Activated T-cell treated with anti-CD3 and anti-CD28 coated beads, Interleukin-2, amount 50 U/mL, for 24 hours (primary cell): Measurements from ENCODE around the gene TBPL2.
"Not testable (repeated sequence)": the region's sequence is repeated elsewhere in the genome, so short reads cannot be mapped to it uniquely, and the experiment has no call there.

Experiments used
- DNase-seq: peaks from one replicate; pipeline ENCODE4 v3.0.0-alpha.2; 2020
- H3K27ac Mint-ChIP-seq: 2 replicates; pipeline ENCODE4 v1.8.0; 2020; ENCODE audit warnings: mild to moderate bottlenecking, mixed read lengths
- H3K27me3 Mint-ChIP-seq: 2 replicates; pipeline ENCODE4 v1.8.0; 2020; ENCODE audit warnings: mixed read lengths
- H3K36me3 Mint-ChIP-seq: 2 replicates; pipeline ENCODE4 v1.8.0; 2020; ENCODE audit warnings: low read depth, mixed read lengths
- H3K4me1 Mint-ChIP-seq: 2 replicates; pipeline ENCODE4 v1.8.0; 2020; ENCODE audit warnings: low read depth, mixed read lengths
- H3K4me3 Mint-ChIP-seq: 2 replicates; pipeline ENCODE4 v1.8.0; 2020; ENCODE audit warnings: mild to moderate bottlenecking, moderate library complexity, mixed read lengths
- H3K9me3 Mint-ChIP-seq: 2 replicates; pipeline ENCODE4 v1.8.0; 2020; ENCODE audit warnings: mixed read lengths

The TBPL2 gene

GRCh38 chr14:55404173-55404854, 36.1 kb downstream of the TBPL2 start:
- Mint-ChIP-seq H3K4me1 (peaks cover 55% of the 10 kb centered on the region), H3K27me3 (no peaks in the 10 kb centered on the region), H3K9me3 (no peaks in the 10 kb centered on the region), H3K4me3 (no peak overlapping the region), H3K36me3 (peaks cover 5% of the 10 kb centered on the region), H3K27ac (peak overlapping the region; percentile 71)
- DNase-seq: no peak

DNA sequence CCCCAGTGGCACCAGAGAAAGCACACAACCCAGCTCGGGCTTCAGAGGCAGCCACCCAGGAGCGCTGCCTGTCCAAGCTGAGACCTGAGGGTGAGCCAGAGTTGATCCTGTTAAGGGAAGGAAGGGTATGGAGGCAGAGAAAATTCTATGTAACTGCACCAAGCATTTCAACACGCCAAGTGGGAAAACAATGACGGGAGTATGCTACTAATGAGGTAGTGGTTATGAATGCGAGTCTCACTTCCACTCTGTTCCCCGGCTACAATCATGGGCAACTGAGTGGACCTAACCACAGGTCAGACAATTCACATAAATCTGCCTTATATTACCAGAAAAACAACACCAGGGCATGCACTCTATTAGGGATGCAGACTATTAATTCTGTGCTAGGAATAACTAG, 38.7 kb downstream of the TBPL2 start:
- no peaks in the 10 kb centered on the region for H3K9me3 Mint-ChIP-seq
- H3K27me3 Mint-ChIP-seq: no peaks in the 10 kb centered on the region
- no peak overlapping the region for H3K27ac Mint-ChIP-seq
- H3K36me3 Mint-ChIP-seq: peaks cover 3% of the 10 kb centered on the region
- no peak for DNase-seq
- no peak overlapping the region for H3K4me3 Mint-ChIP-seq
- peaks cover 56% of the 10 kb centered on the region for H3K4me1 Mint-ChIP-seq

- Mint-ChIP-seq H3K9me3 (no peaks in the 10 kb centered on the region), H3K4me1 (peaks cover 47% of the 10 kb centered on the region), H3K27ac (peak overlapping the region; percentile 58), H3K36me3 (peaks cover 16% of the 10 kb centered on the region), H3K4me3 (no peak overlapping the region), H3K27me3 (no peaks in the 10 kb centered on the region)
- no peak for DNase-seq
Measured at GRCh38 chr14:55399852-55400251, 40.6 kb downstream of the TBPL2 start.

- no peak overlapping the region for H3K4me3 Mint-ChIP-seq
- H3K4me1 Mint-ChIP-seq: peaks cover 40% of the 10 kb centered on the region
- H3K27ac Mint-ChIP-seq: peak overlapping the region; percentile 58
- H3K36me3 Mint-ChIP-seq: peaks cover 23% of the 10 kb centered on the region
- no peaks in the 10 kb centered on the region for H3K27me3 Mint-ChIP-seq
- no peak for DNase-seq
- no peaks in the 10 kb centered on the region for H3K9me3 Mint-ChIP-seq
Measured at GRCh38 chr14:55399183-55399582, 41.2 kb downstream of the TBPL2 start.

- peaks cover 24% of the 10 kb centered on the region for H3K36me3 Mint-ChIP-seq
- H3K9me3 Mint-ChIP-seq: no peaks in the 10 kb centered on the region
- H3K27ac Mint-ChIP-seq: no peak overlapping the region
- DNase-seq: no peak
- H3K4me3 Mint-ChIP-seq: no peak overlapping the region
- H3K27me3 Mint-ChIP-seq: no peaks in the 10 kb centered on the region
- H3K4me1 Mint-ChIP-seq: peaks cover 36% of the 10 kb centered on the region
Measured at GRCh38 chr14:55398679-55399078, 41.7 kb downstream of the TBPL2 start.

GRCh38 chr14:55389330-55389729, 51.1 kb downstream of the TBPL2 start:
- Mint-ChIP-seq H3K4me3 (no peak overlapping the region), H3K36me3 (peaks cover 71% of the 10 kb centered on the region), H3K9me3 (no peaks in the 10 kb centered on the region), H3K27me3 (no peaks in the 10 kb centered on the region), H3K4me1 (peaks cover 51% of the 10 kb centered on the region), H3K27ac (peak overlapping the region; percentile 97)
- DNase-seq: no peak

DNA sequence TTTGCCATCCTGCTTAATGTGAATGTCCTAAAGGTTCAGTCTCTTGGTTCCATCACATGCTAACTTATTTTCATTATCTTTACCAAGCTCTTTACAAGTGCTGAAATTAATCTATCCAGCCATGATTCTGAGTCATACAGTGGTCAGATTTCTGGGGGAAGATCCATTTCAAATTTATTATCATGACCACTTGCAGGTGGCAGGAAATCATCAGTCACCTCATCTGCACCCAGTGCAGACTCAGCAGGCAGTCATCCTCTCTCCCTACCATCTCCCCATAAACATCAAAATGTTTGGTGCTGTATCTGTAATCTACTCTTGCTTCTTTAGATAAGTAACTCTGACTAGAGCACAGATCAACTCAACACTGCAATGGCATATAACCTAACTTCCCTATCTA, 52.3 kb downstream of the TBPL2 start:
- no peak for DNase-seq

GRCh38 chr14:55387121-55387520, 53.3 kb downstream of the TBPL2 start:
- H3K27ac Mint-ChIP-seq: peak overlapping the region; percentile 97
- H3K4me3 Mint-ChIP-seq: peak overlapping the region; percentile 3
- H3K9me3 Mint-ChIP-seq: no peaks in the 10 kb centered on the region
- H3K4me1 Mint-ChIP-seq: peaks cover 57% of the 10 kb centered on the region
- peaks cover 80% of the 10 kb centered on the region for H3K36me3 Mint-ChIP-seq
- DNase-seq: no peak
- H3K27me3 Mint-ChIP-seq: no peaks in the 10 kb centered on the region

More for the DNA sequence above, 52.3 kb downstream of the TBPL2 start:
- peaks cover 57% of the 10 kb centered on the region for H3K4me1 Mint-ChIP-seq
- H3K36me3 Mint-ChIP-seq: peaks cover 77% of the 10 kb centered on the region
- H3K9me3 Mint-ChIP-seq: no peaks in the 10 kb centered on the region
- peak overlapping the region; percentile 3 for H3K4me3 Mint-ChIP-seq
- H3K27ac Mint-ChIP-seq: peak overlapping the region; percentile 97
- no peaks in the 10 kb centered on the region for H3K27me3 Mint-ChIP-seq

DNA sequence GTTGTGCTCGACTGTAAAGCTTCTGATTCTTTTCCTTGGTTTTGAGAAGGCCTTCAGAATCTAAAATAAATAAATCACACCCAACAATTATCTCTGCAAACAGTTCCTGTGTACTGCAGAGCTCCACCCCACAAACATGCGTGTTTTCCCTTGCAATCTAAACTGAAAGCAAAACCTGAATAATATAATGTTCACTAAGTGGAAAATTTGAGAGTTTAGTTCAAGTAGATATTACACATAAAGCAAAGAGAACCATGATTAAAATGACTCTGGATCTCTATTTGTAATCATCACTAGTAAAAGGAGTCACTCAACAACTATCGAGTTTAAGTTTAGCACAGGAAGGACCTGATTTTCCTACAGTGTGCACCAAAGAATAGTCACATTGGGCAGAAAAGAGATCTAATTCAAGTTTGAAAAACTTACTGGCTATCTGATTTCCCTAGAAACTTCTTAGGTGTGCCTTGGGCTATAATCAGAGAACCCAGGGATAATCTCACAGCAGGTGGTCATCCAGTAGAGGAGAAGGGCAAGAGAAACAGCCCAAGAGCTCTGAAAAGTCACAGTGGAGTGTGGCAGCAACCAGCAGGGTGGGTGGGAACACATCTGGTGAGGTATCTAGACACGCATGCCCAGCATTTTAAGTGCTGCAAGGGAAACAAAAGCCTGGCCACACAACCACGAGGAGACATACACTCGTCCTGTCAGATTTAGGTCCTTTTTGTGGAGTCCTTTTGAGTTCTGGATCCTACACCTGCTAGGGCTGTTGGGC, 54.2 kb downstream of the TBPL2 start:
- no peaks in the 10 kb centered on the region for H3K27me3 Mint-ChIP-seq
- no peaks in the 10 kb centered on the region for H3K9me3 Mint-ChIP-seq
- H3K4me3 Mint-ChIP-seq: peak overlapping the region; percentile 49
- peak overlapping the region; percentile 97 for H3K27ac Mint-ChIP-seq
- H3K36me3 Mint-ChIP-seq: peaks cover 85% of the 10 kb centered on the region
- DNase-seq: no peak
- H3K4me1 Mint-ChIP-seq: peaks cover 64% of the 10 kb centered on the region

DNA sequence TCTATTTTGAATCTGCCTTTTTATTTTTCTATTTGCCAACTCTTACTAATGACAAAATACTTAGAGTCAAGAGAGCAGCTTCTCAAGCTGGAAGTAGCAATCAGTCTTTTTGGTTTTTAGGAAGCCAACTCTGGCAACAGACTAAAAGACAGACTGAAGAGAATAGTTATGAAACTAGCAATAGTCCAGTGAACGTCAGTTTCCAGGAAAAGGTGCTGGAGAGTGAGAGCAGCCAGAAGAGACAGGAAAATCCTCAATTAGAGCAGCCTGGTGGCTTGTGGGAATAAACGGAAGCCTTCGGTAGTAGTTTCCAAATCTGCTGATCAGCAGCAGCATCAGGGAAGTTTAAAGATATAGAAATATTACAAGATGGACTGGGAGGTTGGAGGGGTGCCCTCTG, 55.9 kb downstream of the TBPL2 start:
- DNase-seq: no peak
- peaks cover 85% of the 10 kb centered on the region for H3K36me3 Mint-ChIP-seq
- H3K4me3 Mint-ChIP-seq: no peak overlapping the region
- peak overlapping the region; percentile 97 for H3K27ac Mint-ChIP-seq
- no peaks in the 10 kb centered on the region for H3K9me3 Mint-ChIP-seq
- no peaks in the 10 kb centered on the region for H3K27me3 Mint-ChIP-seq
- H3K4me1 Mint-ChIP-seq: peaks cover 66% of the 10 kb centered on the region

DNA sequence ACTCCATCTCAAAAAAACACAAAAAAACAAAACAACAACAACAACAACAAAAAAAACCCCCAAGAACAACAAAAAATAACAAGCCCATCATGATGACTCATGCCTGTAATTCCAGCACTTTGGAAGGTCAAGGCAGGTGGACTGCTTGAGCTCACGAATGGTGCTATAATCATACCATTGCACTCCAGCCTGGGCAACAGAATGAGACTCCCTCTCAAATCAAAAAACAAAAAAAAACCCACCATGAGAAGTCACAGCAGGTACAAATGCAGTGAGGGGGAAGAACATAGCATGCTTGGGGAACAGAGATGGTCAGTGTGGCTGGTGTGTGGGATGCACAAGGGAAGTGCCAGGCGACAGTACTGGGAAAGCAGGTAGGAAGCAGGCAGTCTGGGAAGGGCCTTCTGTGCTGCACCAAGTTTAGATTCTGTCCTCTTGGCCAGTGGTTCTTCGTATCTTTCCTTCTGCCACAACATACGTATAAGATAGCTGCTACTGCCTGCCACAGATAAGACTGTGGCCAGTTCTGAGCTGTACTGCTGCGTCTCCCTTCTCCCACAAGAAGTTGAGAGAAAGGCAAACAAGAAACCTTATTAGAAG, 56.8 kb downstream of the TBPL2 start:
- no peak overlapping the region for H3K4me3 Mint-ChIP-seq
- DNase-seq: no peak
- peaks cover 81% of the 10 kb centered on the region for H3K36me3 Mint-ChIP-seq
- peaks cover 57% of the 10 kb centered on the region for H3K4me1 Mint-ChIP-seq
- H3K9me3 Mint-ChIP-seq: no peaks in the 10 kb centered on the region
- peak overlapping the region; percentile 69 for H3K27ac Mint-ChIP-seq
- H3K27me3 Mint-ChIP-seq: no peaks in the 10 kb centered on the region

DNA sequence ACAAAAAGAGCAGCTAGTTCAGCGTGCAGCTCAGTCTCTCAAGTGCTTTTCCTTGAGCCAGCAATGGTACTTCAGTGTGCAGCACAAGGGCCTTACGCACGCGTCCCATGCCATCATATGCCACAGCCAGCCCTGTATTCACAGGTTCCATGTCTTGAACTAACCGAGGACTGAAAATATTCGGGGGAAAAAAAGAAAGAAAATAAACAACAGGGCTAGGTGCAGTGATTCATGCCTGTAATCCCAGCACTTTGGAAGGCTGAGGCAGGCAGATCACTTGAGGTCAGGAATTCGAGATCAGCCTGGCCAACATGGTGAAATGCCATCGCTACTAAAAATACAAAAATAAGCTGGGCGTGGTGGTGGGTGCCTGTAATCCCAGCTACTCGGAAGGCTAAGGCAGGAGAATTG, 57.4 kb downstream of the TBPL2 start:
- H3K9me3 Mint-ChIP-seq, H3K27me3 Mint-ChIP-seq, DNase-seq, H3K4me3 Mint-ChIP-seq: not testable (repeated sequence)
- Mint-ChIP-seq H3K27ac (peak overlapping the region; percentile 50), H3K36me3 (peaks cover 81% of the 10 kb centered on the region), H3K4me1 (peaks cover 51% of the 10 kb centered on the region)

DNA sequence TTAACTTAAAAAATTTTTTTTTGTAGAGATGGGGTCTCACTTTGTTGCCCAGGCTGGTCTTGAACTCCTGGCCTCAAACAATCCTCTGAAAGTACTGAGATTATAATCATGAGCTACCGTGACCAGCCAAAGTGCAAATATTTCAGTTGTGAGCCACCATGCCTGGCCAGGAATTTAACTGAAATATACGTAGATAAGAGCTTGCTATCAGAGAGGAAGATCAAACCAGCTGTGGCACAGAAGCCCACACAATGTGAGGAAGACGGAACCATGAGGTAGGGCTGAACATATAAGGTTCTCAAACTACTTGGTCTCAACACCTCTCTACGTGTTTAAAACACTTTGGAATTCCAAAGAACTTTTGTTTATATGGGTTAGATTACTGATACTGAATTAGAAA, 57.9 kb downstream of the TBPL2 start:
- Mint-ChIP-seq H3K27me3 (no peaks in the 10 kb centered on the region), H3K36me3 (peaks cover 82% of the 10 kb centered on the region), H3K9me3 (no peaks in the 10 kb centered on the region), H3K4me1 (peaks cover 45% of the 10 kb centered on the region), H3K4me3 (no peak overlapping the region), H3K27ac (no peak overlapping the region)
- no peak for DNase-seq

- Mint-ChIP-seq H3K4me1 (peaks cover 40% of the 10 kb centered on the region), H3K36me3 (peaks cover 84% of the 10 kb centered on the region), H3K4me3 (no peak overlapping the region), H3K9me3 (no peaks in the 10 kb centered on the region), H3K27me3 (no peaks in the 10 kb centered on the region), H3K27ac (peak overlapping the region; percentile 31)
- no peak for DNase-seq
Measured at GRCh38 chr14:55381561-55381960, 58.9 kb downstream of the TBPL2 start.

GRCh38 chr14:55381040-55381439, 59.4 kb downstream of the TBPL2 start:
- H3K36me3 Mint-ChIP-seq: peaks cover 84% of the 10 kb centered on the region
- DNase-seq: no peak
- no peaks in the 10 kb centered on the region for H3K9me3 Mint-ChIP-seq
- H3K4me3 Mint-ChIP-seq: no peak overlapping the region
- H3K27ac Mint-ChIP-seq: peak overlapping the region; percentile 63
- no peaks in the 10 kb centered on the region for H3K27me3 Mint-ChIP-seq
- peaks cover 40% of the 10 kb centered on the region for H3K4me1 Mint-ChIP-seq
